B cell (primary cell): ENCODE results near the gene DCDC1. TPM values are rescaled to one million over a fixed set of nuclear protein-coding genes. Genes with fewer than 3 reads are reported as not detected.

Experiments used
- ATAC-seq: fragments of 200-7000 bp; cut with Tn5 transposase; one replicate; pipeline ENCODE4 v1.10.0; 2021; ENCODE audit warnings: low read depth, mild to moderate bottlenecking, moderate number of reproducible peaks, moderate library complexity
- CTCF ChIA-PET: fragments of 350-600 bp; sonication (Branson Sonifier 250); formaldehyde crosslinking; loops from one replicate; lab custom pipeline; 2021; ENCODE audit warnings: antibody characterized with exemption, inconsistent platforms; lab: Charles Lee
- POLR2A ChIA-PET: fragments of 350-600 bp; sonication (Branson Sonifier 250); formaldehyde crosslinking; loops from one replicate; lab custom pipeline; 2021; ENCODE audit warnings: antibody characterized with exemption; lab: Charles Lee
- DNase-seq: peaks from one replicate; pipeline ENCODE4 v3.0.0; 2013
- H2AFZ ChIP-seq: 2 replicates; pipeline ENCODE4 v1.6.1; 2012; ENCODE audit warnings: mild to moderate bottlenecking, low read depth, low read length; ENCODE audit not compliant: insufficient read depth, poor library complexity, severe bottlenecking
- H3K27ac ChIP-seq, 2 donors: 1 replicate in 1 of 2; 2 replicates in 1 of 2; pipeline ENCODE4 v1.5.1; 2012 to 2013; ENCODE audit warnings: low read length in 2 of 2, mild to moderate bottlenecking in 2 of 2, moderate library complexity in 1 of 2
- H3K27me3 ChIP-seq, 4 experiments: fragments of 200-600 bp in 1 of 4; sonication (generic) in 1 of 4; replicated peaks in 1 of 4; 1 replicate in 2 of 4; 2 replicates in 2 of 4; pipeline versions ENCODE4 v1.6.1 to v1.7.0; 2013 to 2016; ENCODE audit warnings: low read length in 3 of 4, mild to moderate bottlenecking in 2 of 4, mixed read lengths in 1 of 4, moderate library complexity in 1 of 4; ENCODE audit not compliant: insufficient read depth in 4 of 4, control insufficient read depth in 3 of 4; ENCODE audit errors: control extremely low read depth in 1 of 4
- H3K36me3 ChIP-seq, 2 experiments: replicated peaks in 1 of 2; 1 replicate in 1 of 2; 2 replicates in 1 of 2; pipeline versions ENCODE4 v1.6.1 to v1.7.1; 2013; ENCODE audit warnings: low read length in 1 of 2; ENCODE audit not compliant: insufficient read depth in 2 of 2, control insufficient read depth in 1 of 2; ENCODE audit errors: control extremely low read depth in 1 of 2, extremely low read depth in 1 of 2
- H3K4me1 ChIP-seq, 2 donors: fragments of 200-600 bp in 1 of 2; sonication (generic) in 1 of 2; 1 replicate in 1 of 2; 2 replicates in 1 of 2; pipeline versions ENCODE4 v1.5.1 to v1.6.1; 2013 to 2017; ENCODE audit warnings: low read length in 2 of 2; ENCODE audit not compliant: control insufficient read depth in 2 of 2, insufficient read depth in 2 of 2
- H3K4me2 ChIP-seq: replicated peaks from 2 replicates; pipeline ENCODE3; 2012; ENCODE audit warnings: mild to moderate bottlenecking, low read depth, low read length; ENCODE audit not compliant: poor library complexity, severe bottlenecking
- H3K4me3 ChIP-seq, 5 experiments: fragments of 200-600 bp in 1 of 5; sonication (generic) in 1 of 5; 1 replicate in 3 of 5; 2 replicates in 2 of 5; pipeline versions ENCODE4 v1.5.1 to v1.7.0; 2011 to 2016; ENCODE audit warnings: low read length in 4 of 5, mild to moderate bottlenecking in 4 of 5, low read depth in 2 of 5, control low read depth in 1 of 5, moderate library complexity in 1 of 5; ENCODE audit not compliant: insufficient read depth in 1 of 5; ENCODE audit errors: control extremely low read depth in 1 of 5, extremely low read depth in 1 of 5
- H3K79me2 ChIP-seq: fragments of 200-600 bp; sonication (generic); one replicate; pipeline ENCODE4 v1.6.0; 2016; ENCODE audit warnings: low read length; ENCODE audit not compliant: control insufficient read depth, insufficient read depth
- H3K9ac ChIP-seq: fragments of 200-600 bp; sonication (generic); 2 replicates; pipeline ENCODE4 v1.6.1; 2017; ENCODE audit warnings: mild to moderate bottlenecking, low read length, moderate library complexity
- H3K9me3 ChIP-seq, 3 donors: one replicate each; pipeline versions ENCODE4 v1.6.1 to v1.7.1; 2013; ENCODE audit warnings: low read length in 2 of 3; ENCODE audit not compliant: control insufficient read depth in 2 of 3, insufficient read depth in 1 of 3; ENCODE audit errors: control extremely low read depth in 1 of 3
- H4K20me1 ChIP-seq: 2 replicates; pipeline ENCODE4 v1.6.0; 2012; ENCODE audit warnings: mild to moderate bottlenecking, low read length; ENCODE audit not compliant: insufficient read depth, control insufficient read depth, poor library complexity, severe bottlenecking
- H3K27ac Mint-ChIP-seq: one replicate; pipeline ENCODE4 v1.8.0; 2021; ENCODE audit warnings: mixed read lengths
- H3K27me3 Mint-ChIP-seq: one replicate; pipeline ENCODE4 v1.8.0; 2021; ENCODE audit warnings: mixed read lengths
- H3K4me1 Mint-ChIP-seq: one replicate; pipeline ENCODE4 v1.8.0; 2021; ENCODE audit warnings: mixed read lengths
- H3K4me3 Mint-ChIP-seq: one replicate; pipeline ENCODE4 v1.8.0; 2021; ENCODE audit warnings: mixed read lengths
- H3K9me3 Mint-ChIP-seq: one replicate; pipeline ENCODE4 v1.8.0; 2022; ENCODE audit warnings: mixed read lengths; ENCODE audit not compliant: insufficient read depth
- CTCF ChIP-seq: fragments of 200-600 bp; IDR thresholded peaks from one replicate; pipeline ENCODE4 v1.8.0; 2022; ENCODE audit warnings: antibody characterized with exemption, mild to moderate bottlenecking
- EZH2 ChIP-seq: IDR thresholded peaks from 2 replicates; pipeline ENCODE4 v1.6.1; 2012; ENCODE audit warnings: borderline replicate concordance, low read depth, mild to moderate bottlenecking, moderate library complexity, low read length; ENCODE audit not compliant: insufficient read depth, poor library complexity, severe bottlenecking
- intact Hi-C: fragments of 100-400 bp; cut with micrococcal nuclease; formaldehyde crosslinking; loops from one replicate; pipeline ENCODE4 v1.10.0; 2022
- polyA plus RNA-seq: library from polyadenylated mRNA; depleted of rRNA; stranded (reverse); fragments of >200 nt; gene quantifications from 2 replicates; pipeline ENCODE4 v1.2.3, GENCODE V29; 2012
- total RNA-seq, 2 donors: library from RNA; stranded (reverse); fragments of 120-200 nt in 1 of 2; gene quantifications; 1 replicate in 1 of 2; 2 replicates in 1 of 2; pipeline versions ENCODE4 v1.2.3 to v1.2.4, GENCODE V29; 2013 to 2022

Gene DCDC1
- total and polyA plus RNA-seq, 2 donors (not counting 1 experiment from before 2014, with no cell fraction given) = not detected

- H3K27ac Mint-ChIP-seq = no peak overlapping the region
- no peaks in the 10 kb centered on the region for H3K9me3 ChIP-seq
- no peak overlapping the region for H3K4me3 Mint-ChIP-seq
- no peak overlapping the region for H3K27ac ChIP-seq
- H3K9ac ChIP-seq = no peak overlapping the region
- H4K20me1 ChIP-seq = no peaks in the 10 kb centered on the region
- H2AFZ ChIP-seq = no peak overlapping the region
- no peaks in the 10 kb centered on the region for H3K4me1 ChIP-seq
- ChIA-PET POLR2A (no interaction called here), CTCF (no interaction called here)
- TF ChIP-seq CTCF = no peak
- no peak overlapping the region for H3K4me3 ChIP-seq
- no peaks in the 10 kb centered on the region for H3K27me3 Mint-ChIP-seq
- H3K4me2 ChIP-seq = no peak overlapping the region
- no peaks in the 10 kb centered on the region for H3K9me3 Mint-ChIP-seq
- intact Hi-C loops = no loop called here
- no peaks in the 10 kb centered on the region for H3K27me3 ChIP-seq
- ATAC-seq (no peak), DNase-seq (no peak)
- no peaks in the 10 kb centered on the region for H3K4me1 Mint-ChIP-seq
- H3K36me3 ChIP-seq = no peaks in the 10 kb centered on the region
- H3K79me2 ChIP-seq = no peaks in the 10 kb centered on the region
Measured at GRCh38 chr11:30987819-30988218, 381.7 kb downstream of the DCDC1 start.

- Histone ChIP-seq H3K4me1 (no peaks in the 10 kb centered on the region), H2AFZ (no peak overlapping the region), H3K9me3 (no peaks in the 10 kb centered on the region), H3K79me2 (no peaks in the 10 kb centered on the region), H3K27ac (no peak overlapping the region), H3K36me3 (no peaks in the 10 kb centered on the region), H3K27me3 (no peaks in the 10 kb centered on the region), H4K20me1 (no peaks in the 10 kb centered on the region), H3K4me3 (no peak overlapping the region), H3K4me2 (no peak overlapping the region), H3K9ac (no peak overlapping the region)
- Mint-ChIP-seq H3K4me3 (no peak overlapping the region), H3K27ac (no peak overlapping the region), H3K4me1 (no peaks in the 10 kb centered on the region), H3K9me3 (no peaks in the 10 kb centered on the region), H3K27me3 (no peaks in the 10 kb centered on the region)
- ChIA-PET CTCF (no interaction called here), POLR2A (no interaction called here)
- no peak for ATAC-seq
- TF ChIP-seq CTCF = no peak
- no peak for TF ChIP-seq EZH2
- DNase-seq = no peak
- intact Hi-C loops = no loop called here
Measured at GRCh38 chr11:30985536-30985935, 384.0 kb downstream of the DCDC1 start.
